Eye (tissue), 1 donor: ENCODE measurements around the gene CD99.
A peak's percentile ranks its signal among the peaks of the same experiment; 100 is the strongest.

Experiments
- DNase-seq: peaks from one replicate; pipeline ENCODE4 v3.0.0-alpha.2; 2015

Gene CD99

DNA sequence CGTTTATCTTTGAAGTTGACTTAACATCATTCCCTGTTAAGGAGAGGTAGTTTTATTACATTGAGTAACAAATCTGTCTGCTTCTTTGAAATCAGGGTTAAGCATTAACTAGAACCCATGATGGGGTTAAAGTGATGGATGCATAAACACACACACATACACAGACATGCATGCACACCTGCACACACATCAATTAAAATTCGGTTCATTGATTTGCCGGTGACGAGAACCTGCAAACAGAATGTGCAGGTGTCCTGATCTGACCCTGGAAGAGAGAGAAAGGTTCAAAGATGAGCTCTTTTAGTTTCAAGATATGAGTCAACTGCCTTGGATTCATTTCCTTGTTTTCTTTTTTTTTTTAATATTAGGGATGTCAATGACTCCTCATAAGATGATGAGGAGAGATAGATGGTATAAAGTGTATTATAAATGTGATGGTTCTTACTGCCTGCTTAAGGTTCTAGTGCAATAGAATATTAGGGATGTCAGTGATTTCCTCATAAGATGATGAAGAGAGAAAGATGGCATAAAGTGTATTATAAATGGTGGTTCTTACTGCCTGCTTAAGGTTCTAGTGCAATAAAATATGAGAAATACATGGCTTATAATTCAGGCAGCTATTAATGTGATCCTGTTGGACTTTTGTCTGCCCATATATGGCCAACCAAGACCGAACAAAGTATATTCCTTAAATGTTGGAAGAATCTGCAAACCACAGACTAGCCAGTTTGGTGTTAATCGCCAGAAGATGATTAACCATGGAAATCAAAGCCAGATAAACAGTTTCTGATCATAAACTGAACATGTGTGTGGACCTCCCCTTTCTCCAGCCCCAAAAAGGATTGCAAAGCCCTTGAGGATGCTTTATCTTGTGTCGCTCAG lies 14.1 kb upstream of the CD99 start:
- DNase-seq: no peak

DNA sequence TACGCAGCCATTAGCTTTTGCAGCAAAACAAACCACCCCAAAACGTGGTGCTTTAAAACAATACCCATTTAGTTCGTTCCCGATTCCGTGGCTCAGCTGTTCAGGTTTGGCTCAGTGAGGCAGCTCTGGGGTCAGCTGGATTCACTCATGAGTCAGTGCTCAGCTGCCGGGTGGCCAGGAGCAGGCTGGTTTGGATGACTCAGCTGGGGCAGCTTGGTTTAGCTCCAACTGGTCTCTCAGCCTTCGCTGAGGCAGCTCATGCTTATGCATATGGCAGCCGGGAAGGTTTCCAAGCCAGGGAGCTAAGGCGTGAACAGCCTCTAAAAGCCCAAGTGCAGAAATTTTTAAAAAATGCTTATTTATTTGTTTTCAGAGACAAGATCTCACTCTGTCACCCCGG lies 13.3 kb upstream of the CD99 start:
- no peak for DNase-seq

GRCh38 chrX:2678583-2678982 lies 12.5 kb upstream of the CD99 start:
- no peak for DNase-seq

DNA sequence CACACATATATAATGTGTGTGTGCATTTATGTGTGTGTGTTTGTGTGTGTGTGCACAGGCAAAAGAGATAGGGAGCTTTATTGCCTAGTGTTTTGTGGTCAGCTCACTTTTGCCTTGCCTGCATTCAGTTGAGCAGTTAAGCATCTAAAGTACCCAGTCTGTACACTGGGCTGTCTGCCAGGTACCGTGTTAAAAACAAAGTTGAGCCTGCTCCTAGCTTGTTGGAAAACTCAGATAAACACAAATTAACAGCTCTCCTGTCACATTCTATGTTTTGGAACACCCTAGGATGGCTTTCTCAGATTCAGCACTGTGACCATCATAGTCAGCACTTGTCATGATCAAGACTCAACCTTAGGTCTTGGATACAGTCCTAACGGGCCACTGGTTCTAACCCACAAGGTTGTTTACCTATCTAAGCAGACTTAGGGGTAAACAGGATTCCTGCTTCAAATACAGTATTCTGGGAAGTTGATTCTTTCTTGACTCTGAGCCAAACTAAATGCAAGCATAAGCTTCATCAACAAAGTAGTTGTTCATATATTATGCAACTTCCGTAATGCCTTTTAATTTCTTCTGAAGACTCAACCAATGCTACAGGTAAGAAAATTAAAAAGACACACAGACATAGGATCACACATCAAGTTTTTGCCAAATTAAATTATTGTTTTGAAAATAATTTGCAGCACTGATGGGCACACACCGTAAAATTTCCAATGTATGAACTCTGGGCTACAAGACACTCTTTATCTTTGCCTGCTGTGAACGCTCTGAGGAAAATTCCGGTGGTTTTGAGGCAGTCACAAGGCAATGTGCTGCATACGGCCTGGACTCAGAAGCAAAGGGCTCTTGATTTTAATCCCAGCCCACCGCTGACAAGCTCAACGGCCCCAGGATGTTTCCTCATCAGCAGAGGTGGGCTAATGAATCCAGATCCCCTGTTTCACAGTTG lies 11.3 kb upstream of the CD99 start:
- peak; percentile 28 for DNase-seq

- no peak for DNase-seq
Measured at GRCh38 chrX:2680486-2681348, 10.4 kb upstream of the CD99 start.

DNA sequence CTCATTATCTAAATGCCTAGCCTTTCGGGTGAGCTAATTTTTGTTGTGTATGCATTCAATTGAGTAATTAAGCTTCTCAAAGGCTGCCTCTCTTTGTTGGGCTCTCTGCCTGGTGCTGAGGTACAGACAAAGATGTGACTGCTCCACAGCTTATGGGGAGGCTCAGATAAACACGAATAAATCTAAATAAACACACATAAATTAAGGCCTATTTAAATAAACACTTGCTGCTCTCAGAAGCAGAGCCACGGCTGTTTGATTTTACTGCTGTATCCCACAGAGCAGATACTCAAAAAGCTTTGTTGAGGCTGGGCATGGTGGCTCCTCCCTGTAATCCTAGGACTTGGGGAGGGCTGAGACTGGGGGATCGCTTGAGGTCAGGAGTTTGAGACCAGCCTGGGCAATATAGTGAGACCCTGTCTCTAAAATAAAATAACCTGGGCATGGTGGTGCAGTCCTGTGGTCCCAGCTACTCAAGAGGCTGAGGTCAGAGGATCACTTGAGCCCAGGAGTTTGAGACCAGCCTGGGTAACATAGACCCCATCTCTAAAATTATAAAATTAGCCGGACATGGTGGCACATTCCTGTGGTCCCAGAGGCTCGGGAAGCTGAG lies 8.4 kb upstream of the CD99 start:
- DNase-seq: no peak

- no peak for DNase-seq
Measured at GRCh38 chrX:2684256-2684655, 6.8 kb upstream of the CD99 start.

DNA sequence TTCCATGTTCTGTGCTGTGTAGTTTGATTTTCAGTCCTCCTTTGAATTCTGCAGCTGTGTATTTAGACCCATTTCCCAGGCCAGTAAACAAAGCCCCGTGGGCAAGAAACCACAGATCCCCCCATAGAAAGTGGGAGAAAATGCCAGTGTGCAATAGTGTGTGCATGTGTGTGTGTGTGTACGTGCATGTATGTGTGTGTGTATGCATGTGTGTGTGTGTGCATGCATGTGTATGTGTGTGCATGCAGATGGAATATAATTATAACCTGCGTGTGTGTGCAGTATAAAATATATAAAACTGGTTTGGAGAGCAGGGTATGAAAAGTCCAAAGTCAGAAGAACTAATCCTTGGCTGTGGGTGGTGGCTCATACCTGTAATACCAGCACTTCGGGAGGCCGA lies 5.2 kb upstream of the CD99 start:
- DNase-seq: no peak

GRCh38 chrX:2689773-2690666 lies 1.1 kb upstream of the CD99 start:
- no peak for DNase-seq

DNA sequence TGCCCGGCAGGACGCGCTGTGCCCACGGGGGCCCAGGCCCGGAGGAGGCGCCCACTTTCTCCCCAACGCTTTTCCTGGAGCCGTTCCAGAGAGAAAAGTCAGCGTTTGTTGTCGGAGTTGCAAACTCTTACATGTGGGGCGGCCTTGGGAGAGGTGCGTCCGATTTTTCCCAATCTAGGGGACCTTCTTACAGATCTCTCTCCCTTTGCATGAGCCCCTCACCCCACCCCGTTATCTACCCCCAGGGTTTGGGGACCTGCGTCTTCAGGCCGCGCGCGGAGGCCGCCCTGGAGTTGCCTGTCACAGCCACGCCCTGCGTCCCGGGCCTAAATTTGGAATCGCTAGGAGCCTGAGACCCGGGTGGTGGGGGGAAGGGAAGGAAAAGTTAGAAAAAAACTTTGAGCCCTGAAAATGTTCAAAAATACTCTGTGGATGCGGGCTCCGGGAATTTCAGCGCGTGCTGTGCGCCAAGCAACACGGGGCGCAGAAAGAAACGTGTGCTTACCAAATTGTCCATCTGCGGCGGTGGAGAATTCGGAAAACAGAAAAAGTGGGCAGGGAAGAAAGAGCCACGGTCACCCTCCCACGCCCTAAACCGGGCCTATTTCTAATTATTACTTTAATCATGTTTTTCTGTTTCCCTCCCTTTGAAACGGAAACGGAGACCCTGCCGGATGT lies 587 bp downstream of the CD99 start:
- DNase-seq: peak; percentile 80

- peak; percentile 47 for DNase-seq
Measured at GRCh38 chrX:2692221-2693112, 1.4 kb downstream of the CD99 start.

- DNase-seq: no peak
Measured at GRCh38 chrX:2693113-2694002, 2.3 kb downstream of the CD99 start.

DNA sequence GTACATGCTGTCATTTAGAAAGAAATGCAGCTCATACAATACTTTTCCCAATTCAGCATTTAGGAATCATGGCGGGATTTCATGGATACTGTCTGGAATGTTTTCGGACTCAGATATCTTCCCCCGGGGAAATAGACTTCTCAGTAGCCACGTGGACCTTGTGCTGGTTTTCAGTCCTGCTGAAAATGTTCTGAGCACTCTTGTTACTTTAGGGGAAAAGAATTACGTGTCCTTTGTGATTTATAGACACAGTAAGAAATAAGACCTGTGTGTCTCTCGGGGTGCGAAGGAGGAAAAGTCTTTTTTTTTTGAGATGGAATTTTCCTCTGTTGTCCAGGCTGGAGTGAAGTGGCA lies 3.8 kb downstream of the CD99 start:
- DNase-seq: no peak

GRCh38 chrX:2696698-2697215 lies 5.7 kb downstream of the CD99 start:
- DNase-seq: no peak

- no peak for DNase-seq
Measured at GRCh38 chrX:2697306-2697705, 6.2 kb downstream of the CD99 start.

DNA sequence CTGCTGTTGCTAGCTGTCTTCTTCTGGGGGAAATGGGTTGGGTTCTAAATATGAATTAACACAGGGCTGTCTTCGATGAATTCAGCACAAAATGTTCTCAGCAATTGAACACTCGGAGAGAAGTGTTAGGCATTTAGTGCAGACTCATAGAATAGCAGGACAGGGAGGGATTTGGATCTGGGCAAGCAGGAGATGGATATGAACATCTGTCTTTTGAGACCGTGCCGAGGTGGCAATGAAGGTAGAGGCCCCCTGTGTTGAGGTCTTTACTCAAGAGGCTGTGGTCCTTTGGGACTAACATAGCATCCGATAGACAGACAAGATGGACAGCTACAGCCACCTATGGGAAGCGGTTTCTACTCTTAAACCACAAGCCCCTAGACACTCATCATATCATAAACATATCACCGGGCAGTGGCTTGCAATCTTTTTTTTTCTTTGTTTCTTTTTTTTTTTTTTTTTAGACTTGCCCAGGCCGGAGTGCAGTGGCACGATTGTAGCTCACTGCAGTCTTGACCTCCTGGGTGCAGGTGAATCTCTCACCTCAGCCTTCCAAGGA lies 6.7 kb downstream of the CD99 start:
- DNase-seq: no peak

GRCh38 chrX:2698604-2699003 lies 7.5 kb downstream of the CD99 start:
- no peak for DNase-seq

DNA sequence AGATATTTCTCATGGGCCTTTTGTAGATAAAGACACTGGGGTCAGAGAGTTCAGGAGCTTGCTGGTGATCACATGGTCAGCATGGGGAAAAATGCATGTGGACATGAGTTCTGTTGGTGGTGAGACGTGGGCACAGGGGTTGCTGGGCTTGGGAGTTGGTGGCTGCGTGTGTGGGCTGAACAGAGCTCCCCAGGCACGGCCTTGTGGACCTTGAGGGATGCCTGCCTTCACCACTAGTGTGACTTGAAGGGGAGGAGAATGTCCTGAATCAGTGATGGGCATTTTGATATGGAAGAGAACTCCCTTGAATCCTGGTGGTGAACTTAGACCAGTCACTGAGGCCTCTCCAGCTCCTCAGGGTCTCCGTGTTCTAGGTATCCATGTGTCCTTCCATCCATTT lies 8.9 kb downstream of the CD99 start:
- DNase-seq: no peak
